ENCODE results near the gene ZNF304. TPM values are rescaled to one million over a fixed set of nuclear protein-coding genes. Genes with fewer than 3 reads are reported as not detected.

The ZNF304 gene
- total RNA-seq, 1 donor from 2014 or later = 11.6 TPM

Other genes starting within 250 kb of the ZNF304 start
- gene USP29, start 231.3 kb upstream of the ZNF304 start, total RNA-seq = not detected
- not detected for gene ZIM3, start 206.1 kb upstream of the ZNF304 start, total RNA-seq
- gene DUXA, start 183.8 kb upstream of the ZNF304 start, total RNA-seq = not detected
- gene ZNF264, start 159.8 kb upstream of the ZNF304 start, total RNA-seq = 50.4 TPM
- gene AURKC, start 120.2 kb upstream of the ZNF304 start, total RNA-seq = 3.7 TPM
- 14.8 TPM for gene ZNF805, start 110.6 kb upstream of the ZNF304 start, total RNA-seq
- gene ZNF460, start 70.8 kb upstream of the ZNF304 start, total RNA-seq = 63.1 TPM
- 10.6 TPM for gene ZNF543, start 30.8 kb upstream of the ZNF304 start, total RNA-seq
- 10.6 TPM for gene TRAPPC2B, start 12.3 kb downstream of the ZNF304 start, total RNA-seq
- 5.6 TPM for gene ZNF547, start 12.3 kb downstream of the ZNF304 start, total RNA-seq
- gene ZNF548, start 38.6 kb downstream of the ZNF304 start, total RNA-seq = 23.5 TPM
- 14.4 TPM for gene ZNF17, start 59.9 kb downstream of the ZNF304 start, total RNA-seq
- 9.8 TPM for gene ZNF749, start 84.1 kb downstream of the ZNF304 start, total RNA-seq
- 0.95 TPM for gene VN1R1, start 105.9 kb downstream of the ZNF304 start, total RNA-seq
- 18.9 TPM for gene ZNF772, start 126.3 kb downstream of the ZNF304 start, total RNA-seq
- gene ZNF419, start 136.5 kb downstream of the ZNF304 start, total RNA-seq = 9.6 TPM
- gene ZNF773, start 148.7 kb downstream of the ZNF304 start, total RNA-seq = 9.9 TPM
- 8.0 TPM for gene ZNF549, start 176.1 kb downstream of the ZNF304 start, total RNA-seq
- 15.1 TPM for gene ZNF550, start 208.6 kb downstream of the ZNF304 start, total RNA-seq
- 7.1 TPM for gene ZNF416, start 227.6 kb downstream of the ZNF304 start, total RNA-seq
- 7.6 TPM for gene ZIK1, start 232.9 kb downstream of the ZNF304 start, total RNA-seq
- 5.1 TPM for gene ZNF530, start 248.6 kb downstream of the ZNF304 start, total RNA-seq